Neural progenitor cell (in vitro differentiated cells): ENCODE measurements around the gene GRIK1.

Source experiments
- EZH2 ChIP-seq: fragments of 200-600 bp; sonication (generic); IDR thresholded peaks from 2 replicates; pipeline ENCODE4 v1.6.1; 2017; ENCODE audit warnings: antibody characterized with exemption, mild to moderate bottlenecking, moderate library complexity
- TF ChIP-seq, protein P1 (sequence below): fragments of 200-600 bp; sonication (generic); IDR thresholded peaks from 2 replicates; pipeline ENCODE4 v1.5.1; 2017; ENCODE audit warnings: antibody characterized with exemption, mild to moderate bottlenecking

GRCh38 chr21:29973258-29973657 lies 33.5 kb upstream of the GRIK1 start:
- TF ChIP-seq, protein P1, sequence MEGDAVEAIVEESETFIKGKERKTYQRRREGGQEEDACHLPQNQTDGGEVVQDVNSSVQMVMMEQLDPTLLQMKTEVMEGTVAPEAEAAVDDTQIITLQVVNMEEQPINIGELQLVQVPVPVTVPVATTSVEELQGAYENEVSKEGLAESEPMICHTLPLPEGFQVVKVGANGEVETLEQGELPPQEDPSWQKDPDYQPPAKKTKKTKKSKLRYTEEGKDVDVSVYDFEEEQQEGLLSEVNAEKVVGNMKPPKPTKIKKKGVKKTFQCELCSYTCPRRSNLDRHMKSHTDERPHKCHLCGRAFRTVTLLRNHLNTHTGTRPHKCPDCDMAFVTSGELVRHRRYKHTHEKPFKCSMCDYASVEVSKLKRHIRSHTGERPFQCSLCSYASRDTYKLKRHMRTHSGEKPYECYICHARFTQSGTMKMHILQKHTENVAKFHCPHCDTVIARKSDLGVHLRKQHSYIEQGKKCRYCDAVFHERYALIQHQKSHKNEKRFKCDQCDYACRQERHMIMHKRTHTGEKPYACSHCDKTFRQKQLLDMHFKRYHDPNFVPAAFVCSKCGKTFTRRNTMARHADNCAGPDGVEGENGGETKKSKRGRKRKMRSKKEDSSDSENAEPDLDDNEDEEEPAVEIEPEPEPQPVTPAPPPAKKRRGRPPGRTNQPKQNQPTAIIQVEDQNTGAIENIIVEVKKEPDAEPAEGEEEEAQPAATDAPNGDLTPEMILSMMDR: no peak
- TF ChIP-seq EZH2: no peak
